ENCODE data around the gene TARBP2. TPM values are rescaled to one million over a fixed set of nuclear protein-coding genes. Genes with fewer than 3 reads are reported as not detected.

TARBP2 gene
- total and polyA plus RNA-seq, 2 donors from 2014 or later, result 32.5 to 36.3 TPM

GRCh38 chr12:53551889-53552291 lies 50.8 kb downstream of the TARBP2 start:
- no peak for FAIRE-seq
- intact Hi-C loops (cut with DNase I), result no loop called here

DNA sequence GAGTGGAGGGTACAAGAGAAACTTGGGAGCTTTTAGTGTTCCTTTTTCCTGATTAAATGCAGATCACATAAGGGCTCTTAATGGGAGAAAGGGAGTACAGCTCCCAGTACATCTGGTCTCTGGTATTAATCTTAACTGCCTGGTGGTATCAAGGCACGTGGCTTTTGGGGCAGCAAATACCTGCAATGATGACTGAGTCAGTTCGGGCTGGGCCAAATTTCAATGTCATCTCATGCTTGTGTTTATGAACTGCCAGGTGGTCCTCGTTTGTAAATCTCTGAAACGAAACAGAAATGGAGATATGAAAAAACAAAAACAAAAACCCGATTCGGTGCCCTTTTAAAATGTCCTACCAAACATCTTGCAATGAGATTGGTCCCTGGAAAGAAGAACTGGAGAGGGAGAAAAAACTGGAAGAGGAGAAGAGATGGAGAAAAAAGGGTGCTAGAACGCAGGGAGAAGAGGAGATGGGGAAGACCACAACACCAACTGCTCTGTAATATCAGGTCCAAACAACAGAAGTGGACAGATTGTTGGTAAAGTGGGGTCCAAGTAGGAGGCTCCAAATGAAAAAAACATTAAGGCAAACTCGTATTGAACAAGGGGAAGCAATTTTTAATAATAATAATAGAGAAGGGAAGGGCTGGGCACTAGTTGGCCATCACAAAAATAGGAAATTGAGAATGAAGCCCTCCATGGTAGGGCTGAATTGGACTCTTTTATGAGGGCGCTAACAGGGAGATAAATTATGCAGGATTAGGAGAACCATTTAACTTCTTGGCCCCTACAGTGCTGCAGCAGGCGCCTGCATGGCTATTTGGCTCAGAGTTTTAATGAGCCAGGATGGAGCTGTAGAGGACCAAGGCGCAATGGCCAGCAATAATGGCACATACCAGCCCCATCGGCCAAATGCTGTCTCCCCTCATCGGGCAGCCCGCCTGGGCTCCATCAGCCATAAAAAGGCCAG lies 51.6 kb downstream of the TARBP2 start:
- Histone ChIP-seq H3K9me3 (ENCODE audit: control insufficient read depth in 2 of 3, insufficient read depth in 1 of 3, low read length in 3 of 3) (no peaks in the 10 kb centered on the region), H3K27ac (ENCODE audit: low read depth in 2 of 2, low read length in 2 of 2) (no peak overlapping the region), H3K4me3 (ENCODE audit: low read length in 3 of 3) (no peak overlapping the region), H3K4me1 (ENCODE audit: control insufficient read depth in 2 of 3, insufficient read depth in 2 of 3, low read depth in 1 of 3, low read length in 3 of 3) (no peaks in the 10 kb centered on the region), H3K36me3 (ENCODE audit: control insufficient read depth in 2 of 3, insufficient read depth in 3 of 3, low read length in 3 of 3) (peaks cover 2 to 6% (median 5%) of the 10 kb centered on the region in 3 donors), H3K9ac (ENCODE audit: low read length in 3 of 3) (no peak overlapping the region), H3K27me3 (ENCODE audit: control insufficient read depth, insufficient read depth, low read length) (no peaks in the 10 kb centered on the region)
- FAIRE-seq, result no peak
- TF ChIP-seq CTCF (IDR thresholded peaks at IDR 0.05; ENCODE audit: borderline replicate concordance, extremely low read depth, insufficient read depth), result no peak
- intact Hi-C loops (cut with DNase I), result no loop called here
- DNase-seq, result peak in 2 of 5 donors; percentile 13 to 54

More at GRCh38 chr12:53551889-53552291, 50.8 kb downstream of the TARBP2 start:
- Histone ChIP-seq H3K9ac (ENCODE audit: low read length in 3 of 3) (no peak overlapping the region), H3K27ac (ENCODE audit: low read depth in 2 of 2, low read length in 2 of 2) (no peak overlapping the region), H3K4me1 (ENCODE audit: control insufficient read depth in 2 of 3, insufficient read depth in 2 of 3, low read depth in 1 of 3, low read length in 3 of 3) (no peaks in the 10 kb centered on the region), H3K4me3 (ENCODE audit: low read length in 3 of 3) (no peak overlapping the region), H3K27me3 (ENCODE audit: control insufficient read depth, insufficient read depth, low read length) (no peaks in the 10 kb centered on the region), H3K36me3 (ENCODE audit: control insufficient read depth in 2 of 3, insufficient read depth in 3 of 3, low read length in 3 of 3) (peaks cover 4 to 7% (median 6%) of the 10 kb centered on the region in 3 donors), H3K9me3 (ENCODE audit: control insufficient read depth in 2 of 3, insufficient read depth in 1 of 3, low read length in 3 of 3) (no peaks in the 10 kb centered on the region)
- TF ChIP-seq CTCF (IDR thresholded peaks at IDR 0.05; ENCODE audit: borderline replicate concordance, extremely low read depth, insufficient read depth), result no peak
- peak in 2 of 5 donors; percentile 35 to 56 for DNase-seq

Other genes starting within 250 kb of the TARBP2 start
- 1.5 TPM for gene ESPL1, start 233.0 kb upstream of the TARBP2 start, total RNA-seq
- 2.9 TPM for gene ESPL1, start 233.0 kb upstream of the TARBP2 start, polyA plus RNA-seq (ENCODE audit: insufficient read depth, low read depth, low replicate concordance)
- gene PFDN5, start 205.7 kb upstream of the TARBP2 start, total RNA-seq, result 439 TPM
- gene PFDN5, start 205.7 kb upstream of the TARBP2 start, polyA plus RNA-seq (ENCODE audit: insufficient read depth, low read depth, low replicate concordance), result 1,405 TPM
- gene MYG1, start 201.6 kb upstream of the TARBP2 start, total RNA-seq, result 49.0 TPM
- 105 TPM for gene MYG1, start 201.6 kb upstream of the TARBP2 start, polyA plus RNA-seq (ENCODE audit: insufficient read depth, low read depth, low replicate concordance)
- 46.2 TPM for gene AAAS, start 179.7 kb upstream of the TARBP2 start, total RNA-seq
- gene AAAS, start 179.7 kb upstream of the TARBP2 start, polyA plus RNA-seq (ENCODE audit: insufficient read depth, low read depth, low replicate concordance), result 43.4 TPM
- gene SP7, start 164.9 kb upstream of the TARBP2 start, total RNA-seq, result not detected
- not detected for gene SP7, start 164.9 kb upstream of the TARBP2 start, polyA plus RNA-seq (ENCODE audit: insufficient read depth, low read depth, low replicate concordance)
- gene SP1, start 121.1 kb upstream of the TARBP2 start, total RNA-seq, result 126 TPM
- gene SP1, start 121.1 kb upstream of the TARBP2 start, polyA plus RNA-seq (ENCODE audit: insufficient read depth, low read depth, low replicate concordance), result 15.1 TPM
- not detected for gene AMHR2, start 77.4 kb upstream of the TARBP2 start, total RNA-seq
- not detected for gene AMHR2, start 77.4 kb upstream of the TARBP2 start, polyA plus RNA-seq (ENCODE audit: insufficient read depth, low read depth, low replicate concordance)
- 226 TPM for gene PRR13, start 59.5 kb upstream of the TARBP2 start, total RNA-seq
- 889 TPM for gene PRR13, start 59.5 kb upstream of the TARBP2 start, polyA plus RNA-seq (ENCODE audit: insufficient read depth, low read depth, low replicate concordance)
- gene PCBP2, start 49.2 kb upstream of the TARBP2 start, total RNA-seq, result 732 TPM
- gene PCBP2, start 49.2 kb upstream of the TARBP2 start, polyA plus RNA-seq (ENCODE audit: insufficient read depth, low read depth, low replicate concordance), result 597 TPM
- gene MAP3K12, start 1.8 kb upstream of the TARBP2 start, total RNA-seq, result 21.8 TPM
- 15.2 TPM for gene MAP3K12, start 1.8 kb upstream of the TARBP2 start, polyA plus RNA-seq (ENCODE audit: insufficient read depth, low read depth, low replicate concordance)
- not detected for gene NPFF, start 6.2 kb downstream of the TARBP2 start, total RNA-seq
- gene NPFF, start 6.2 kb downstream of the TARBP2 start, polyA plus RNA-seq (ENCODE audit: insufficient read depth, low read depth, low replicate concordance), result 1.3 TPM
- gene ATF7, start 125.1 kb downstream of the TARBP2 start, total RNA-seq, result 54.7 TPM
- 16.2 TPM for gene ATF7, start 125.1 kb downstream of the TARBP2 start, polyA plus RNA-seq (ENCODE audit: insufficient read depth, low read depth, low replicate concordance)
- 271 TPM for gene ATP5MC2, start 174.8 kb downstream of the TARBP2 start, total RNA-seq
- gene ATP5MC2, start 174.8 kb downstream of the TARBP2 start, polyA plus RNA-seq (ENCODE audit: insufficient read depth, low read depth, low replicate concordance), result 939 TPM
- 109 TPM for gene CALCOCO1, start 226.2 kb downstream of the TARBP2 start, total RNA-seq
- gene CALCOCO1, start 226.2 kb downstream of the TARBP2 start, polyA plus RNA-seq (ENCODE audit: insufficient read depth, low read depth, low replicate concordance), result 82.2 TPM